K562 (cell line): ENCODE results near the gene SRL. TPM values are rescaled to one million over a fixed set of nuclear protein-coding genes. Genes with fewer than 3 reads are reported as not detected.

Experiments used
- C11orf30 ChIP-seq: fragments of 450-650 bp; IDR thresholded peaks from 2 replicates; pipeline ENCODE4 v1.6.1; 2016; ENCODE audit warnings: low read depth, mild to moderate bottlenecking
- CHD1 ChIP-seq: fragments of 200-600 bp; sonication (generic); IDR thresholded peaks from one replicate; pipeline ENCODE4 v1.6.1; 2012; ENCODE audit warnings: mild to moderate bottlenecking, moderate library complexity, low read length, inconsistent platforms
- E2F6 ChIP-seq, 2 experiments: IDR thresholded peaks; 2 replicates each; pipeline ENCODE4 v1.6.1; 2011; ENCODE audit warnings: borderline replicate concordance in 1 of 2, control low read depth in 1 of 2, low read depth in 1 of 2, low read length in 1 of 2, mild to moderate bottlenecking in 1 of 2, mixed read lengths in 1 of 2, moderate library complexity in 1 of 2; ENCODE audit not compliant: insufficient read depth in 1 of 2, insufficient read length in 1 of 2, poor library complexity in 1 of 2, severe bottlenecking in 1 of 2; ENCODE audit errors: extremely low read depth in 1 of 2
- GABPB2 ChIP-seq: fragments of 250-450 bp; sonication (Bioruptor Pico); conservative IDR thresholded peaks from 2 replicates; pipeline ENCODE4 v1.5.1; 2021; ENCODE audit warnings: mild to moderate bottlenecking
- KAT7 ChIP-seq: sonication (generic); formaldehyde crosslinking; IDR thresholded peaks from 2 replicates; pipeline ENCODE4 v1.8.0; 2022; ENCODE audit warnings: missing genetic modification reagents, mild to moderate bottlenecking, borderline replicate concordance
- MNT ChIP-seq, 2 experiments: fragments of 450-650 bp; conservative IDR thresholded peaks; 2 replicates each; pipeline ENCODE4 v1.6.1; 2017; ENCODE audit warnings: mild to moderate bottlenecking in 2 of 2, moderate library complexity in 2 of 2
- MXD1 ChIP-seq: fragments of 250-450 bp; sonication (Bioruptor Pico); IDR thresholded peaks from 2 replicates; pipeline ENCODE4 v1.8.0; 2021; ENCODE audit warnings: borderline replicate concordance, mild to moderate bottlenecking, moderate library complexity; ENCODE audit not compliant: poor library complexity, severe bottlenecking
- MXI1 ChIP-seq: IDR thresholded peaks from 2 replicates; pipeline ENCODE4 v1.6.1; 2011; ENCODE audit warnings: low read depth, mild to moderate bottlenecking, improper control_type of control experiment, low read length
- NONO ChIP-seq, 2 experiments: fragments of 200-400 bp in 1 of 2; fragments of 450-650 bp in 1 of 2; formaldehyde crosslinking in 1 of 2; IDR thresholded peaks; 2 replicates each; pipeline ENCODE4 v1.6.1; 2017; ENCODE audit warnings: low read depth in 2 of 2, mild to moderate bottlenecking in 2 of 2, moderate library complexity in 2 of 2, low read length in 1 of 2
- VEZF1 ChIP-seq: fragments of 200-800 bp; sonication (Bioruptor generic); IDR thresholded peaks from 2 replicates; pipeline ENCODE4 v1.6.1; 2017; ENCODE audit warnings: missing genetic modification characterization, missing compliant biosample characterization
- ZNF12 ChIP-seq: sonication (generic); formaldehyde crosslinking; IDR thresholded peaks from 2 replicates; pipeline ENCODE4 v1.4.0; 2020; ENCODE audit warnings: mild to moderate bottlenecking, missing genetic modification reagents
- ZNF354B ChIP-seq: fragments of 250-450 bp; sonication (Bioruptor Pico); IDR thresholded peaks from 2 replicates; pipeline ENCODE4 v1.4.0; 2020
- ZNF655 ChIP-seq: fragments of 250-450 bp; sonication (Bioruptor Pico); IDR thresholded peaks from 2 replicates; pipeline ENCODE4 v1.5.0; 2021
- ZNF778 ChIP-seq: fragments of 450-650 bp; formaldehyde crosslinking; IDR thresholded peaks from 2 replicates; pipeline ENCODE4 v1.4.0; 2020; ENCODE audit warnings: mild to moderate bottlenecking, moderate library complexity
- polyA plus RNA-seq, 8 experiments: library from polyadenylated mRNA; depleted of rRNA in 4 of 8; stranded (reverse) in 5 of 8; unstranded in 3 of 8; fragments of >200 nt; fragmentation: Nextera tagmentation in 2 of 8; fragmentation: Illumina TruSeq in 1 of 8; extraction: Ambion mirVana in 2 of 8; extraction: Trizol in 1 of 8; gene quantifications; 2 replicates each; pipeline versions ENCODE4 v1.2.1 to v1.2.3, GENCODE V29; 2011 to 2014; ENCODE audit warnings: inconsistent platforms in 1 of 8, missing spikeins in 1 of 8
- total RNA-seq, 7 experiments: library from RNA; depleted of rRNA in 6 of 7; stranded (reverse); fragments of >200 nt in 6 of 7; fragmentation: Illumina TruSeq in 2 of 7; extraction: Trizol in 2 of 7; gene quantifications; 2 replicates each; pipeline versions ENCODE4 v1.2.1 to v1.2.3, GENCODE V29; 2011 to 2021; ENCODE audit warnings: low replicate concordance in 1 of 7

The SRL gene
- total and polyA plus RNA-seq, 9 of the 15 experiments (the other 6 are each of a cell fraction or from before 2014, with no cell fraction given): 0.01 TPM; not detected in 8

- no peak for TF ChIP-seq ZNF655 (CRISPR knock-in tag)
- TF ChIP-seq VEZF1: peak; percentile 83
- TF ChIP-seq E2F6 (IDR thresholded peaks at IDR 0.05; ENCODE audit: borderline replicate concordance in 1 of 2, extremely low read depth in 1 of 2, insufficient read depth in 1 of 2, insufficient read length in 1 of 2, low read depth in 1 of 2, low read length in 1 of 2, poor library complexity in 1 of 2, severe bottlenecking in 1 of 2): peak in 1 of 2 experiments; percentile 9
- 0 out of 2 replicates have a peak, but pooled peaks have one; percentile 6 for TF ChIP-seq ZNF12 (CRISPR knock-in tag)
- no peak for TF ChIP-seq KAT7
- TF ChIP-seq MNT (conservative IDR thresholded peaks at IDR 0.05): peak; percentile 79 to 92
- peak; percentile 49 for TF ChIP-seq CHD1
- TF ChIP-seq MXD1 (CRISPR knock-in tag): peak; percentile 35
- TF ChIP-seq ZNF778 (CRISPR knock-in tag): no peak
- peak; percentile 81; the same call in 1 of the 2 replicates for TF ChIP-seq MXI1
- no peak for TF ChIP-seq C11orf30
- 0 out of 4 replicates have a peak, but pooled peaks of 1 of the 2 experiments have one; percentile 17 for TF ChIP-seq NONO (IDR thresholded peaks at IDR 0.05; ENCODE audit: low read depth in 2 of 2, low read length in 1 of 2)
- no peak for TF ChIP-seq ZNF354B (CRISPR knock-in tag)
- TF ChIP-seq GABPB2 (CRISPR knock-in tag): no peak
Observed at GRCh38 chr16:4272114-4272956, 30.5 kb upstream of the SRL start (continued).
